Keratinocyte (primary cell): ENCODE data around the gene PKD1. TPM values are rescaled to one million over a fixed set of nuclear protein-coding genes. Genes with fewer than 3 reads are reported as not detected.

Source experiments
- DNase-seq: peaks from one replicate; pipeline ENCODE4 v3.0.0-alpha.2; 2011; ENCODE audit warnings: low read depth, missing footprints, low spot score
- FAIRE-seq: peaks from 2 replicates; lab custom pipeline; 2011; peaks lifted over from hg19 to GRCh38; lab: Jason Lieb, UNC
- H2AFZ ChIP-seq: 2 replicates; pipeline ENCODE4 v1.6.0; 2012; ENCODE audit warnings: low read length, control low read depth, inconsistent platforms; ENCODE audit not compliant: control insufficient read depth
- H3K27ac ChIP-seq: 2 replicates; pipeline ENCODE4 v1.5.1; 2011; ENCODE audit warnings: low read length; ENCODE audit not compliant: control insufficient read depth, insufficient read depth
- H3K27me3 ChIP-seq: 3 replicates; pipeline ENCODE4 v1.6.0; 2011; ENCODE audit warnings: low read length; ENCODE audit not compliant: control insufficient read depth, insufficient read depth; ENCODE audit errors: extremely low read depth
- H3K36me3 ChIP-seq, 2 experiments: 2 replicates in 1 of 2; 3 replicates in 1 of 2; pipeline ENCODE4 v1.5.1; 2011; ENCODE audit warnings: low read length in 2 of 2, mild to moderate bottlenecking in 1 of 2; ENCODE audit not compliant: control insufficient read depth in 2 of 2, insufficient read depth in 2 of 2; ENCODE audit errors: extremely low read depth in 1 of 2
- H3K4me1 ChIP-seq: 3 replicates; pipeline ENCODE4 v1.5.1; 2011; ENCODE audit warnings: low read length; ENCODE audit not compliant: control insufficient read depth, insufficient read depth; ENCODE audit errors: extremely low read depth
- H3K4me2 ChIP-seq: 3 replicates; pipeline ENCODE4 v1.6.0; 2011; ENCODE audit warnings: low read depth, low read length; ENCODE audit not compliant: control insufficient read depth, insufficient read depth; ENCODE audit errors: extremely low read depth
- H3K4me3 ChIP-seq, 3 experiments: fragments of 200-600 bp in 1 of 3; sonication (generic) in 1 of 3; 2 replicates in 2 of 3; 3 replicates in 1 of 3; pipeline ENCODE4 v1.5.1; 2011 to 2016; ENCODE audit warnings: low read length in 3 of 3, mild to moderate bottlenecking in 3 of 3, control low read depth in 2 of 3, inconsistent platforms in 1 of 3, low read depth in 1 of 3, mixed read lengths in 1 of 3, mixed run types in 1 of 3, moderate library complexity in 1 of 3; ENCODE audit not compliant: control insufficient read depth in 2 of 3, insufficient read depth in 2 of 3; ENCODE audit errors: extremely low read depth in 1 of 3
- H3K79me2 ChIP-seq: 2 replicates; pipeline ENCODE4 v1.6.0; 2012; ENCODE audit warnings: low read length; ENCODE audit not compliant: control insufficient read depth, insufficient read depth
- H3K9ac ChIP-seq: 3 replicates; pipeline ENCODE4 v1.6.0; 2011; ENCODE audit warnings: low read length; ENCODE audit not compliant: control insufficient read depth, insufficient read depth; ENCODE audit errors: extremely low read depth
- H3K9me1 ChIP-seq: 3 replicates; pipeline ENCODE4 v1.6.0; 2011; ENCODE audit warnings: low read length; ENCODE audit not compliant: control insufficient read depth, insufficient read depth; ENCODE audit errors: extremely low read depth
- H3K9me3 ChIP-seq: 2 replicates; pipeline ENCODE4 v1.5.1; 2012; ENCODE audit warnings: low read depth, low read length; ENCODE audit not compliant: control insufficient read depth
- H4K20me1 ChIP-seq: 3 replicates; pipeline ENCODE4 v1.6.0; 2011; ENCODE audit warnings: low read length; ENCODE audit not compliant: control insufficient read depth, insufficient read depth; ENCODE audit errors: extremely low read depth
- CTCF ChIP-seq, 3 experiments: IDR thresholded peaks in 1 of 3; conservative IDR thresholded peaks in 1 of 3; optimal IDR thresholded peaks in 1 of 3; 2 replicates in 2 of 3; 3 replicates in 1 of 3; pipeline versions ENCODE3 to v1.5.1; 2011; ENCODE audit warnings: low read length in 3 of 3, mild to moderate bottlenecking in 3 of 3, moderate library complexity in 2 of 3, control low read depth in 1 of 3, inconsistent platforms in 1 of 3; ENCODE audit not compliant: insufficient read depth in 2 of 3; ENCODE audit errors: extremely low read depth in 1 of 3
- EZH2 ChIP-seq: IDR thresholded peaks from one replicate; pipeline ENCODE4 v1.6.1; 2012; ENCODE audit warnings: inconsistent platforms, mild to moderate bottlenecking, low read length, moderate library complexity
- dilution Hi-C: fragments of 300-500 bp; cut with MboI; formaldehyde crosslinking; loops from one replicate; pipeline ENCODE4 v1.7.0; 2020; ENCODE audit warnings: low sequenced_read_pairs; ENCODE audit not compliant: extremely low pct_ligation_motif_present
- polyA plus RNA-seq, 5 experiments: library from polyadenylated mRNA; depleted of rRNA in 3 of 5; stranded (reverse) in 3 of 5; stranded (forward) in 1 of 5; unstranded in 1 of 5; fragments of >200 nt; gene quantifications; 1 replicate in 1 of 5; 2 replicates in 3 of 5; 3 replicates in 1 of 5; pipeline versions ENCODE4 v1.2.1 to v1.2.3, GENCODE V29; 2011 to 2012; ENCODE audit warnings: missing spikeins in 2 of 5, low read depth in 1 of 5, low replicate concordance in 1 of 5

Gene PKD1
- polyA plus RNA-seq, 1 donor (not counting 4 experiments of a cell fraction or from before 2014, with no cell fraction given) = 10.6 TPM

GRCh38 chr16:2149630-2150417 lies 14.1 kb upstream of the PKD1 start:
- Histone ChIP-seq H3K36me3 (peaks cover 13 to 30% of the 10 kb centered on the region in 2 experiments), H3K9me1 (peaks cover 4% of the 10 kb centered on the region), H3K4me1 (peaks cover 42% of the 10 kb centered on the region), H3K4me3 (peak overlapping the region in 1 of 3 experiments; percentile 7), H3K9me3 (no peaks in the 10 kb centered on the region), H3K4me2 (peak overlapping the region; percentile 74), H3K27me3 (no peaks in the 10 kb centered on the region), H2AFZ (no peak overlapping the region), H3K79me2 (peaks cover 23% of the 10 kb centered on the region), H3K9ac (peak overlapping the region; percentile 18), H3K27ac (no peak overlapping the region), H4K20me1 (peaks cover 34% of the 10 kb centered on the region)
- TF ChIP-seq CTCF (optimal IDR thresholded peaks at IDR 0.05 in 1 of 3, IDR thresholded peaks at IDR 0.05 in 1 of 3, conservative IDR thresholded peaks at IDR 0.05 in 1 of 3; ENCODE audit: extremely low read depth in 1 of 3, insufficient read depth in 2 of 3, low read length in 3 of 3) = no peak
- TF ChIP-seq EZH2 = no peak
- FAIRE-seq (no peak), DNase-seq (no peak)
- dilution Hi-C loops = no loop called here

GRCh38 chr16:2148714-2149629 lies 13.3 kb upstream of the PKD1 start:
- H3K36me3 ChIP-seq = peaks cover 12 to 21% of the 10 kb centered on the region in 2 experiments
- H3K27ac ChIP-seq = no peak overlapping the region
- peaks cover 34% of the 10 kb centered on the region for H4K20me1 ChIP-seq
- H3K4me2 ChIP-seq = peak overlapping the region; percentile 74
- DNase-seq (no peak), FAIRE-seq (no peak)
- peak overlapping the region; percentile 23 for H3K9ac ChIP-seq
- H3K9me3 ChIP-seq = no peaks in the 10 kb centered on the region
- H2AFZ ChIP-seq = no peak overlapping the region
- H3K79me2 ChIP-seq = peaks cover 14% of the 10 kb centered on the region
- TF ChIP-seq CTCF (optimal IDR thresholded peaks at IDR 0.05 in 1 of 3, IDR thresholded peaks at IDR 0.05 in 1 of 3, conservative IDR thresholded peaks at IDR 0.05 in 1 of 3; ENCODE audit: extremely low read depth in 1 of 3, insufficient read depth in 2 of 3, low read length in 3 of 3) = peak in 1 of 3 experiments; percentile 4
- TF ChIP-seq EZH2 = no peak
- dilution Hi-C loops = no loop called here
- no peaks in the 10 kb centered on the region for H3K27me3 ChIP-seq
- peaks cover 42% of the 10 kb centered on the region for H3K4me1 ChIP-seq
- peaks cover 4% of the 10 kb centered on the region for H3K9me1 ChIP-seq
- peak overlapping the region in 2 of 3 experiments; percentile 24 to 28 for H3K4me3 ChIP-seq
